ENCODE measurements around the gene NPC1.
"Not testable (repeated sequence)": the region's sequence is repeated elsewhere in the genome, so short reads cannot be mapped to it uniquely, and the experiment has no call there.

Gene NPC1

DNA sequence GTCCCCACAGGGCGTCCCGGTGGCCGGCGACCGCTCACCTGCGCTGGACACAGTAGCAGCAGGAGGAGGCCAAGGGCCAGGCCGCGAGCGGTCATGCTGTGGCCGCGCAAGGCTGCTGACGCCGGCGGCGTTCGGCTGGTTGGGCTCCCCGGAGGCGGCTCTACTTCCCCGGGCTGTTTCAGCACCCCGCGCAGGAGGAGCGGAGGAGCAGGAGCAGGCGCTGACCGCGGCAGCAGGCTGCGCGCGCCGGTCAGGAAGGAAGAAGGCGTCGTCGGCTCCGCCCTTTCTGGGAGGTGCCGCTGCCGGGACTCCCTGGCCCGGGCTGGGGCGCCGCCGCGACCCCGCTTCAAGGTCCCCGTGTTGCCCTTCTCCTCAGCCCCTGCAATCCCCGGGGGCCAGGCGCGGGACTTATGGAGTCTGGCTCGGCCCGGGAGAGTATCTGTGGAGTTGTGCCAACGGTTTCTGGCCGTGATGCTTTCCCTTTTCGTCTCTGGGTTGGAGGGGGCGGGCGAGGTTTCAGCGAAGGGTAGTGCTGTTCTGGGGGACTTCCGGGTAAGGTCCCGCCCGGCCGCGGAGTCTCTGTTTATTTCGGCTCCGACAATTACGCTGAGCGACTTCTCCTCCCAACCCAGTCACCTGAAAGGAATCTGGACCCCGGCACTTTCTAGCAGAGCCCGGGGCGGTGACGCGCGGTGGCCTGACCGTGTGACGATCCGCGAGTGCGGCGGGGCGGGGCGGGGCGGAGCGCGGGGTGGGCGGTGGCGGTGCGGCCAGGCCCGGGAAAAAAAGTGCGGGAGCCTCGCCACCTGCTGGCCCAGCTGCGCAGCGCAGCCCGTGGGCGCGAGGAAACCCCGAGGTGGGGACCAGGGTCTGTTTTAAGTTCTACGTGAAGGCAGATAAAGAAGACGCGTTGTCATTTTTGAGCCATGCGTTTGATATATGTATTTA, at the start of gene NPC1:
Gene NPC1, minus strand, starts transcription at position 258 of the 948 bp plus-strand sequence. Its CDS starts 163 bp downstream, at position 95.
- in situ Hi-C loops (cut with MboI; ENCODE audit: low sequenced_read_pairs) = no loop called here

DNA sequence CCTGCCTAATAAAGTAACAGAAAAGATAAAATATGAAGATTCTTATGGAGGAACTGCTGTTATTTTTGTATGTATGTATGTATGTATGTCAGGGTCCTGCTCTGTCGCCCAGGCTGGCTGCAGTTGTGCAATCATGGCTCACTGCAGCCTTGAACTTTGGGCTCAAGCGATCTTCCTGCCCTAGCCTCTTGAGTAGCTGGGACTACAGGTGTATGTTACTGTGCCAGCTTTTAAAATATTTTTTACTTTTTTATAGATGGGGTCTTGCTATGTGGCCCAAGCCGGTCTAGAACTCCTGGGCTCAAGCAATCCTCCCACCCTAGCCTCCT, 49.7 kb upstream of the NPC1 start:
- in situ Hi-C loops (cut with MboI; ENCODE audit: low sequenced_read_pairs) = no loop called here

DNA sequence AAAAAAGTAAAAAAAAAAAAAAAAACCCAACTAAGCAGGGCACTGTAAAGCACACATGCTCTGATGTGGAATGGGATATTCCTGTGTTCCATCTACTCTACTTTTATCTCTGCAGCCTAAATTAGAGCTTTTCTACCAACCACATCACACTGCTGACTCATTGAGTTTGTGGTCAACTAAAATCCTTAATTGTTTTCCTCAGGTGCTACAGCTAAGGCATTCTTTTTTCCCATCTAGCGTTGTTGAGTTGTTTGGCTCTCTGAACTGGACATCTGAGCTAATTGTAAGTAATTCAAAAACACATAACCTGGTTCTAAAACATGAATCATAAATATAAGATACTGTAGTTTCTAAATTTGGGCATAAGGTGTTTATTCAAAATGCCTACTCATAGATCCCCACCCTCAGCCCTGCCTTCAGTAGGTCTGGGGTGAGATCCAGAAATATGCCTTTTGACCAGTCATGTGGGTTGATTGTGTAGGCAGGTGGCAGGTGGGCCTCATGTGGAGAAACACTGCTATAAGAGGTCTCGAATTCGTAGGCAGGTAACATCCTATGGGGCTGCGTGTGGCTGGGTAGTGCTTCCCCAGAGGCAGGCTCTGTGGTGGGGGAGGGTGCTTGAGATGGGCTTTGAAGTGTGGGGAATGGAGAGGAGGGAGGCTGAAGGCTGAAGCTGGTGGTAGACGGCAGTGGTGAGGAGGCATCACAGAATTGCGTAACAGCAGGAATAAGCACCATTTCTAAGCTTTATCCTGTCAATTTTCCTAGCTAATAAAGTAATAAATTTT, 49.2 kb upstream of the NPC1 start:
- in situ Hi-C loops (cut with MboI; ENCODE audit: low sequenced_read_pairs) = no loop called here

GRCh38 chr18:23634692-23635091, 48.4 kb upstream of the NPC1 start:
- in situ Hi-C loops (cut with MboI; ENCODE audit: low sequenced_read_pairs) = no loop called here

DNA sequence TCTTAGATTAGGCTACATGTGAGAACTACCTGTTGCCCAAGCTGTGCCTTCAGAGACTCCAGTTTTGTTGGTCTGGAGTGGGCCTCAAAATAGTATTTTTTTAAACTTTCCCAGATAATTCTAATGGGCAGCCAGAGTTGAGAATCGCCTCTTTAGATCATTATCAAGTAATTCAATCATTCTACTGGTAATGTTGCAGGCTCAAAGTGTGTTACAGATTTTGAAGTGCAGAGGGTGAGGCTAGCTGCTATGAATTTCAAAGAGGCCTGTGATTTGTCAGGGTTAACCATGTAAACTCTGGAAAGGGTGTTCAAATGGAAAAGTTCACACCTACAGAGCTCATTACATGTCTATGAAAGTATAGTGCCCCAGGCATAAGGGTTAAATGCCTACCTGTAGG, 46.3 kb upstream of the NPC1 start:
- in situ Hi-C loops (cut with MboI; ENCODE audit: low sequenced_read_pairs) = no loop called here

DNA sequence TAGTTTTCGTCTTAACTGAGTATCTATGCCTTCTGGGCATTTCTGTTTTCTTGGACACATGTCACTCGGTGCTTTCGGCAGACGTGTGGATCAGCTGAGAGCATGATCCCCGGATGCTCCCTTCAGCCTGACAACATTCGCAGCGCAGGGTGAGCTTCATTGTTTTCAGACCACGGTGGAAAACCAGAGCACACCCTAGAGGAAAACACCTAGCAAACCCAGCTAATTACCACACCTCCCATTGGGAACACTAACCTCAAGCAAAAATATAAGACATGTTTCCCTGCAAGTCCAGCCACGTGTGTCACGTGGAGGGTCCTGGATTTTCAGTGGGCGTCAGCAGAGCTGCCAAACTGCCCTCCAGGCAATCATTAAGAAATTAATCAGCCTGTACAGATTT, 45.4 kb upstream of the NPC1 start:
- in situ Hi-C loops (cut with MboI; ENCODE audit: low sequenced_read_pairs) = no loop called here

DNA sequence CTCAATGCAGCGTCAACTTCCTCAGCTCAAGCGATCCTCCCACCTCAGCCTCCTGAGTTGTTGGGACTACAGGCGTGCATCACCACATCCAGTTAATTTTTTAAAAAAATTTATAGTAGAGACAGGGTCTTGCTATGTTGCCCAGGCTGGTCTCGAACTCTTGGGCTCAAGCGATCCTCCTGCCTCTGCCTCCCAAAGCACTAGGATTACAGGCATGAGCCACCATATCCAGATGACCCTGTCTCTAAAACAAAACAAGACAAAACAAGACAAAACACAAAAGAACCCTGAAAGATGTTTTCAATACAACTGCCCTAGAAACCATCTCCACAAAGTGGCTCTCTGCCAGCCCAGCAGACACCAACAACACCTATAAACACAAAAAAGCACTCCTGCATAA, 45.0 kb upstream of the NPC1 start:
- in situ Hi-C loops (cut with MboI; ENCODE audit: low sequenced_read_pairs) = no loop called here

DNA sequence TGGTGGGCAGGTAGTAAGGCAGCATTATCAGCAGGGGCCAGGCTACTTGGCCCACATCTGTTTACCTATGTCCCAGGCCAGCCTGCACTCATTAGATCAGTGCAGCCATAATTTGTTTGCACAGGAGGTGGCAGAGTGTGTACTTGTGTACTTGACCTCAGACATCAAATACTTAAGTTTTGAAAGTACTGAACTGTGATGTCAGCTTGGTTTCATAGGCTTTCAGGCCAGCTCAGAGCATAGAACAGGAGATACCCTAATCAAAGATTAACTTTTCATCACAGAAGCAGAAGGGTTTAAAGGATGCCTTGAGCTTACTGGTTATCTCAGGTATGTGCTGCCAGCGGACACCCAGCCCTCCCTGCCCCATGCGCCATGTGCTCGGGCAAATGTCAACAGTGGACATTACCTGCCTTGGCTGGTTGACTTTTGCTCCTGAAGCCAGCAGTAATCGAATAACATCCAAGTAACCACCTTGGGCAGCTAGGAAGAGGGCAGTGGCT, 43.2 kb upstream of the NPC1 start:
- in situ Hi-C loops (cut with MboI; ENCODE audit: low sequenced_read_pairs) = no loop called here

DNA sequence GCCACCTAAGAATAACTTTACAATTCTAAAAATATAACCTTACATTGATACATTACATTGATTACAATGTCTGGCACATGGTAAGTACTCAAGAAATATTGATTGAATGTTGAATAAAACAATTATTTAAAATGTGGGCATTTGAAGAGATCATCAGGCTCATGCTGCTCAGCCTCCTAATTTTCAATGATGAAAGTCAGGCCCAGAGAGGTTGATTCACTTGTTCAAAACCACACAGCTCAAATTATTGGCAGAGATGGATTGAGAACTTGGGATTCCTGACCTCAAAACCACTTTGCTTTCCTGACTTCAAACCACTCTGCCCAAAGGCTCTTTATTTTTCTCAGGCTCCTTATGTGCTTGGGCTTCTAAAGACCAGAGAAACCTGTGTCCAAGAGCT, 41.7 kb upstream of the NPC1 start:
- in situ Hi-C loops (cut with MboI; ENCODE audit: low sequenced_read_pairs) = no loop called here

DNA sequence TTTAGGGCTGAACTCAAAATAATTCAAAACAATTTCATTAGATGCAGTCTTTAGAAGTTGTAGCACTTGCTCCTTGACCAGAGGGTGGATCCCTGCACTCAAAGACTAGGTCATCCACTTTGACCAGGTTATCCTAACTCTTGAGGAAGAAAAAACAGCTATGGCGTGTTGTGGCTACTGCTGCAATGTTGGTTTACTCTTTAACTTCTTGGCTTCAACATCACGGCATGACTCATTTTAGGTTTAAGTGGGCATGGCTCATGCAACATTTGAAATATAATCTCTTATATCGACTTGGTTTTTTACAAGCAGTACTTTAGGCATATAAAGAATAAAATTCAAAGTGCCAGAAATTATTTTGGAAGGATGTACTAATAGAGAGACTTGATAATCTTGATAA, 41.0 kb upstream of the NPC1 start:
- in situ Hi-C loops (cut with MboI; ENCODE audit: low sequenced_read_pairs) = no loop called here

DNA sequence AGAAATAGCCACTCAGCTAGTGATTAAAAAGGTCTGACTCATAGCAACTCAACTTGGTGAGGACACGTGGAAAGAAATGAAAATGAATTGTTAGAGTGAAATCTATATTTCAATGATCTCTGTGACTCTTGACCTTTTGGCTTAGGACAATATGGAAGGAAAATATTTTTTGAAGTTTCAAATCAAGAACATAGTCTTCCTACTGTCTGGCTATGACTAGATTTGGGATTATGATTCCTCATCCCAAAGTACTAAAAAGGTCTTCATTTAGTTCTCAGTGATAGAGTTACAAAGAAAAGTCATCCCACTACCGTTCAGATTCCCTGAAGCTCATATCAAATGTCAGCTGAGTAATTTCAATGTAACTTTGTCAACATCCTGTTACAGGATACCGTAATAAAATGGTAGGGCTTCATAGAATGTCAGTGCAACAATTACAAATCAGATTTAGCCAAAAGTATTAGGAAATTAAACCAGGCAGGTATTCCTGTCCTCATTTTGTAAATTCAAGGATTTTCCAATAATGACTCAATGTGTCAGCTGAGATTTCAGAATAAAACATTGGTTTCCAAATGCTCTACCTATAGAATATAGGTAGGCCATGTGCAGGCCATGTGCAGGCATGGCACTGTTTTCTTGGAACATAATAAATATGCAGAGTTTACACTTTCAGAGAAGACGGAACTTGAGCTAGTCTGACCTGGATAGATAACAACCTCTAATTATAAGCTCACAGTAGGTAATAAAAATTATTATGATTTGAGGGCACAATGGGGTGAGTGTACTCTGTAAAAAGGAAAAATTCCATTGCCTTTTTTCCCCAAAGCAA, 40.4 kb upstream of the NPC1 start:
- in situ Hi-C loops (cut with MboI; ENCODE audit: low sequenced_read_pairs) = no loop called here

GRCh38 chr18:23623040-23623439, 36.7 kb upstream of the NPC1 start:
- in situ Hi-C loops (cut with MboI; ENCODE audit: low sequenced_read_pairs) = no loop called here

- in situ Hi-C loops (cut with MboI; ENCODE audit: low sequenced_read_pairs) = no loop called here
Observed at GRCh38 chr18:23619388-23619881, 33.1 kb upstream of the NPC1 start.

GRCh38 chr18:23618862-23619387, 32.6 kb upstream of the NPC1 start:
- in situ Hi-C loops (cut with MboI; ENCODE audit: low sequenced_read_pairs) = no loop called here

DNA sequence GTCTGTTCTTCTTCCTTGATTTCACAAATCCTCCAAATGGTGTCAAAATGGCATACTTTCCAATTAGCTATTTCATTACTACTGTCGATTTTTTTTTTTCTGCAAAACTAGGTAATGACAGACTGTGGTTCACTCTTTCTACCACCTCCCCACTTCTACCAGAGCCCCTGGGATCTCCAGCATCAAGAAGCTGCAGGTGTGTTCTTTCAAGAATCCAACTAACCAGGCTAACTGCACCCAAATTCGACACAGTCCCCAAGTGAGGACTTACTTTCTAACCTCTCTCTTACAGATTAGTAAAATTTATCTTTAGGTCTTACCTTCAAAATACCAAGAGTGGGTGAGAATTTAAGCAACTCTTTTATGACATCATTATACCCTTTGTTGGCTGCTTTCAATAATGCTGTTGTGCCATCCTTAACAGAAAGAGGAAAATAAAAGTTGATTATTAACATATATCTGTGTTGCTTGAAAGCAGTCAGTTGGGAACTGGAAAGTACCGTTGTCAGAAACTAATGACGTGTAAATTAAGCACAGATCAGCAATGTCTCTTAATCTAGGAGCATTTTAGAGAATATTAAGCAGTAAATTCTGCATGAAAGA, 31.2 kb upstream of the NPC1 start:
- in situ Hi-C loops (cut with MboI; ENCODE audit: low sequenced_read_pairs) = no loop called here

- in situ Hi-C loops (cut with MboI; ENCODE audit: low sequenced_read_pairs) = no loop called here
Observed at GRCh38 chr18:23616258-23616657, 30.0 kb upstream of the NPC1 start.

GRCh38 chr18:23614891-23615290, 28.6 kb upstream of the NPC1 start:
- in situ Hi-C loops (cut with MboI; ENCODE audit: low sequenced_read_pairs) = no loop called here

- in situ Hi-C loops (cut with MboI; ENCODE audit: low sequenced_read_pairs) = no loop called here
Observed at GRCh38 chr18:23614413-23614812, 28.1 kb upstream of the NPC1 start.

DNA sequence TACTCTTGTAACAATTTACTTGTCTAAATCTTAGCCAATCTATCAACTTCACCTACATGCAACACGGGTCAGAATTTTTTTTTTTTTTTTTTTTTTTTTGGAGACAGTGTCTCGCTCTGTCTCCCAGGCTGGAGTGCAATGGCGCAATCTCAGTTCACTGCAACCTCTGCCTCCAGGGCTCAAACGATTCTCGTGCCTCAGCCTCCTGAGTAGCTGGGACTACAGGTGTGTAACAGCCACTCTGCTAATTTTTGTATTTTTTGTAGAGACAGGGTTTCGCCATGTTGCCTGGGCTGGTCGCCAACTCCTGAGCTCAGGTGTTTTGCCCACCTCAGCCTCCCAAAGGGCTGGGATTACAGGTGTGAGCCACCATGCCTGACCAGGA, 26.8 kb upstream of the NPC1 start:
- in situ Hi-C loops (cut with MboI; ENCODE audit: low sequenced_read_pairs) = not testable (repeated sequence)

- in situ Hi-C loops (cut with MboI; ENCODE audit: low sequenced_read_pairs) = no loop called here
Observed at GRCh38 chr18:23612434-23613090, 26.3 kb upstream of the NPC1 start.
